Measurements from ENCODE around the gene WEE1.
A peak's percentile ranks its signal among the peaks of the same experiment; 100 is the strongest.

The WEE1 gene

DNA sequence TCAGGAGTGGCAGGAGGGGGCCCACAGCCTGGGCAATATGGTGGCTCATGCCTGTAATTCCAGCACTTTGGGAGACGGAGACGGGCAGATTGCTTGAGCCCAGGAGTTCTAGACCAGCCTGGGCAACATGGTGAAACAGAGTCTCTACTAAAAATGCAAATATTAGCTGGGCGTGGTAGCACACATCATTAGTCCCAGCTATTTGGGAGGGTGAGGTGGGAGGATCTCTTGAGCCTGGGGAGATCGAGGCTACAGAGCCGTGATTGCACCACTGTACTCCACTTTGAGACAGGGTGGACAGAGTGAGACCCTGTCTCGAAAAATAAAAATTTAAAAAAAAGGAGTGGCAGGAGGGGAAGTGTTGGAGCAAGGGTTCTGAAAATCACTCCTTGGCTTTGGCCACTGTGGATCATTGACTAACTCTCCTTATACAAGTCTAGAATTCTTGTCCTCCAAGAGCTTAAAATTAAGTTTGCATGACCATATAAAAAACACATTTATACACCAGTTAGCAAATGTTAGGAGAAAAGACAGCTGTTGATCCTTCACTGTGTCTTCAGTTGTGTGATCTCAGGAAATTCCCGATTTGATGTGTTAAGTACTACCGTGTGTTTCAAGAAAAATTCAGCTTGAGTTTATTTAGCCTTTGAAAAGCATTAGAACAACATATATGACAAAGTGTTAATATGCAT lies 2.3 kb upstream of the WEE1 start:
- no peak for DNase-seq (ENCODE audit: low read depth, low spot score)
- no peak overlapping the region for H3K4me3 ChIP-seq (ENCODE audit: low read depth, low read length)
- TF ChIP-seq CTCF (IDR thresholded peaks at IDR 0.05; ENCODE audit: low read depth, low read length): no peak
- in situ Hi-C loops (cut with HindIII; ENCODE audit: low sequenced_read_pairs): no loop called here

DNA sequence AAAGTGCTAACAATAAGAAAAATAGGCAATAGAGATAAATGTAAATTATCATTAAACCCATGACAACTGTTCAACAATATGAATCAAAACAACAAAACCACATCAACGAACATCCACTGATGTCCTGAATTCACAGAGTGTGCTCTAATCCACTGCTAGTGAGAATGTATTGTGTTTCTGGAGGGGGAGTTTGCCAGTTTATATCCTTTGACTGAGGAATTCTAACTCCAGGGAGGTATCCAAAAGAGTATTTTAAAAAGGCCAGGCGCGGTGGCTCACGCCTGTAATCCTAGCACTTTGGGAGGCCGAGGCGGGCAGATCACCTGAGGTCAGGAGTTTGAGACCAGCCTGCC lies 1.7 kb upstream of the WEE1 start:
- TF ChIP-seq CTCF (IDR thresholded peaks at IDR 0.05; ENCODE audit: low read depth, low read length): no peak
- H3K4me3 ChIP-seq (ENCODE audit: low read depth, low read length): no peak overlapping the region
- in situ Hi-C loops (cut with HindIII; ENCODE audit: low sequenced_read_pairs): no loop called here
- no peak for DNase-seq (ENCODE audit: low read depth, low spot score)

DNA sequence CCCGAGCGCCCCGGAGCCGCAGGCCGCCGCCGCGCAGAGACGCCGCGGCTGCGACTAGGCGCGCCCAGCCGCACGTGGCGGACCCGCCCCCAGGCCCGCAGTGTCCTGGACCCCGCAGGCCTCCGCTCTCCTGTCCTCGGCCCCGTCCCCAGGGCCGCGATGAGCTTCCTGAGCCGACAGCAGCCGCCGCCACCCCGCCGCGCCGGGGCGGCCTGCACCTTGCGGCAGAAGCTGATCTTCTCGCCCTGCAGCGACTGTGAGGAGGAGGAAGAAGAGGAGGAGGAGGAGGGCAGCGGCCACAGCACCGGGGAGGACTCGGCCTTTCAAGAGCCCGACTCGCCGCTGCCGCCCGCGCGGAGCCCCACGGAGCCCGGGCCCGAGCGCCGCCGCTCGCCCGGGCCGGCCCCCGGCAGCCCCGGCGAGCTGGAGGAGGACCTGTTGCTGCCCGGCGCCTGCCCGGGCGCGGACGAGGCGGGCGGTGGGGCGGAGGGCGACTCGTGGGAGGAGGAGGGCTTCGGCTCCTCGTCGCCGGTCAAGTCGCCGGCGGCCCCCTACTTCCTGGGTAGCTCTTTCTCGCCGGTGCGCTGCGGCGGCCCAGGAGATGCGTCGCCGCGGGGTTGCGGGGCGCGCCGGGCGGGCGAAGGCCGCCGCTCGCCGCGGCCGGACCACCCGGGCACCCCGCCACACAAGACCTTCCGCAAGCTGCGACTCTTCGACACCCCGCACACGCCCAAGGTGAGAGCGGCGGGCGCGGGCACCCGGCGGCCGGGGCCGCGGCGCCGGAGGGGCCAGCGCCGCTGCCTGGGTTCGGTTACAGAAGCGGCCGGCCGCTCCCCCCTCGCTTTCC lies 528 bp downstream of the WEE1 start:
- DNase-seq (ENCODE audit: low read depth, low spot score): no peak
- H3K4me3 ChIP-seq (ENCODE audit: low read depth, low read length): peak overlapping the region; percentile 71
- TF ChIP-seq CTCF (IDR thresholded peaks at IDR 0.05; ENCODE audit: low read depth, low read length): no peak
- in situ Hi-C loops (cut with HindIII; ENCODE audit: low sequenced_read_pairs): no loop called here

DNA sequence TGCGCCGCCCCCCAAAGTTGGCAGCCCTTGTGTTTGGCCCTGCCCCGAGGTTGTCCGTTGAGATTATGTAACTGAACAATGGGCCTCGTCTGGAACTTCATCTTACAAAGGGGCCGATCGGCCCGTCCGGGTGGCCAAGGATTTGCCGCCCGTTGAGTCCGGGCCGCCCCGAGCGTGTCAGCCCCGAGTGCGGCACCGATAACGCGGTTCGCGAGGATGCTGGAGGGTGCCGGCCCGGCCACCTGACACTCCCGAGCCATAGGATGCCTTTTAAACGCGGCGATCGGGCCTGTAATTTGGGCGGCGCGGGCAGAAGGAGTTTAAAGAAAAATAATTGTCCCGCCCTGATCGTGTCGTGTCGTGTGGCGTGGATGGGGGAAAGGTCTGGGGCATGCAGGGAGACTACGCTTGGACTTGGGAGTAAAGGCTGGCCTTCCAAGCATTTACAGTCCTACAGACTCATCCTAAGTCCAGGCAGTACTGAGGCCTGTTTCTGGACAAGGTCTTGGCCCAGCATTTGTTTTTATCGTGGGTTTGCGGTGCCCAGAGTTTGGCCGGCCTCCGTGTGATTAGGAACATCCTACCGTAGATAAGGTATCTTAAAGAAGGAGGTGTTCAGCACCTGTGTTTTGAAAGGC lies 1.3 kb downstream of the WEE1 start:
- TF ChIP-seq CTCF (IDR thresholded peaks at IDR 0.05; ENCODE audit: low read depth, low read length): no peak
- H3K4me3 ChIP-seq (ENCODE audit: low read depth, low read length): peak overlapping the region; percentile 71
- in situ Hi-C loops (cut with HindIII; ENCODE audit: low sequenced_read_pairs): no loop called here
- no peak for DNase-seq (ENCODE audit: low read depth, low spot score)

DNA sequence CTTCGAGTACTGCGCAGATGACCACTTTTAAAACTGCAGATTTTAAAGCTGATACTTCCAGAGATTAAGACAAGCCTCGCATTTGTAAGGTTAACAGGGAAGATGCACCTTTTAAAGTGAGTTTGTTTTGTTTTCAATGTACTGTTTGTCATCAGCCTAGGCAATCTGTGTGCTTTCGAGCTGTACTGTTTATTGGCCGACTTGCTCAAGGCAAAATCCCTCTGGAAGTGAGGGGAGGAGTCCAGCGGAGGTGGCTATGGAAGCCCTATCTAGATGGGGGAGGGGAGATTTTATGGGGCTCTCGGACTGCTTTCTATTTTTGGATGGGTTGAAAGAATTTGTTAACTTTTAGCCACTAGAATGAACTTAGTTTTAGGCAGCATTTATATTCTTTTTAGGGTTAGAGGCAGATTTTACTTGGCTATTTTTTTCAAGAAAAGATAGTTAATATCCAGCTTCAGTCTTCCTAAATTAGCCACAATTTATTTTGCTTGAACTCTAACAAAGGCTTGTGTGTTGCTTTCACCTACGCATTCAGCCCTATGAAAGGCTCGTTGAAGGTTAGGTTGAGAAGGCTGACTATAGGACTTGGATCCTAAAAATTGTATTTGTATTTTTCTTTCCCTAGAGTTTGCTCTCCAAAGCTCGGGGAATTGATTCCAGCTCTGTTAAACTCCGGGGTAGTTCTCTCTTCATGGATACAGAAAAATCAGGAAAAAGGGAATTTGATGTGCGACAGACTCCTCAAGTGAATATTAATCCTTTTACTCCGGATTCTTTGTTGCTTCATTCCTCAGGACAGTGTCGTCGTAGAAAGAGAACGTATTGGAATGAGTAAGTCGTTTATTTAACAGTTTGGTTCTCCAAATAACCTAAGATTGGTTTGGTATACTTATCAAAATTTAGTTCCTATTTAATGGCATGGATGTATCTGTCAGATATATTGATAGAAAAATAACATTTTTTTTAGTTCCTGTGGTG lies 2.1 kb downstream of the WEE1 start:
- in situ Hi-C loops (cut with HindIII; ENCODE audit: low sequenced_read_pairs): no loop called here
- DNase-seq (ENCODE audit: low read depth, low spot score): peak; percentile 89
- H3K4me3 ChIP-seq (ENCODE audit: low read depth, low read length): peak overlapping the region; percentile 71
- TF ChIP-seq CTCF (IDR thresholded peaks at IDR 0.05; ENCODE audit: low read depth, low read length): no peak

Measured in astrocyte of the spinal cord (primary cell).